SU-DHL-6 (cell line): ENCODE data around the gene IGFBP4.

Experiments
- EZH2phosphoT487 ChIP-seq: fragments of 200-600 bp; sonication (generic), shearing (Covaris generic); conservative IDR thresholded peaks from 2 replicates; pipeline ENCODE4 v1.6.1; 2018; ENCODE audit warnings: mild to moderate bottlenecking, antibody characterized with exemption, low read length, moderate library complexity, mixed read lengths
- TF ChIP-seq, protein P1 (sequence below): fragments of 200-600 bp; sonication (generic); IDR thresholded peaks from one replicate; pipeline ENCODE4 v1.5.1; 2017; ENCODE audit warnings: antibody characterized with exemption, mild to moderate bottlenecking, low read length, moderate library complexity; ENCODE audit not compliant: insufficient read depth, poor library complexity, severe bottlenecking

DNA sequence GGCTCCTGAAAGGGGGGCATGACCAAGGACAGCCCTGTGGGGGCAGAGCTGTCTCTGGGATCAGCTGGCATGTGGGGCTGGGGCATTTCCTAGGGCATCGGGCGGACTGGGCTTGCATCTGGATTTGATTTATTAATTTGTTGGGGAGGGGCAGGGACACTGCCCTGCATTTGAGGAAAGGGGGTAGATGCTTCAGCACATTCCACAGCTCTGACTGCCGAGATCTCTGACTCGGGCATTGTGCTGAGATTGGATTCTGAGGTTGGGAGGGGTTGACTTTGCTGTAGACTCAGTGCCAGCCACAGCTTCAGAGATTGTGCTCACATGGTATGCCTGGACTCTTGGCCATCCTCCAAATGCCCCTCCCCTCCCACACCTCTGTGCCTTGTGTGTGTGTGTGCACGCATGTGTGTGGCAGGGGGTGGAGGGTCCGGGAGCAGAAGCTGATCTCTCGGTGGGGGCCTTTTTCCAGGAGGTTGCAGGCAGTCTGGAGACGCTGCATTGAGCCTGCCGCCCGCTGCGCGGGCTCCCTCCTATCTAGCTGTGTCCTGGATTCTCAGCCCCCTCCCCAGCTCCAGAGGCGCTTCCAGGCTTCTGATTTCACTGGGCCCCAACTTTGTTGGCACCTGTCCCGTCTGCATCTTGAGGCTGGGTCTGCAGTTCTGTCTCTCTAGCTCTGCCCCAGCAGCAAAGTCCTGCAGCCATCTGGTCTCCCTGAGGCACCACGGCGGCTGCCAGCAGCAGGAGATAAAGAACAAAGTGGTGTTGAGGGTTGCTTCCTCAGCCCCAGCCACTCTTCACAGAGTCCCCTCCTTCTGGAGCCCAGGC, 14.9 kb downstream of the IGFBP4 start:
- TF ChIP-seq, protein P1, sequence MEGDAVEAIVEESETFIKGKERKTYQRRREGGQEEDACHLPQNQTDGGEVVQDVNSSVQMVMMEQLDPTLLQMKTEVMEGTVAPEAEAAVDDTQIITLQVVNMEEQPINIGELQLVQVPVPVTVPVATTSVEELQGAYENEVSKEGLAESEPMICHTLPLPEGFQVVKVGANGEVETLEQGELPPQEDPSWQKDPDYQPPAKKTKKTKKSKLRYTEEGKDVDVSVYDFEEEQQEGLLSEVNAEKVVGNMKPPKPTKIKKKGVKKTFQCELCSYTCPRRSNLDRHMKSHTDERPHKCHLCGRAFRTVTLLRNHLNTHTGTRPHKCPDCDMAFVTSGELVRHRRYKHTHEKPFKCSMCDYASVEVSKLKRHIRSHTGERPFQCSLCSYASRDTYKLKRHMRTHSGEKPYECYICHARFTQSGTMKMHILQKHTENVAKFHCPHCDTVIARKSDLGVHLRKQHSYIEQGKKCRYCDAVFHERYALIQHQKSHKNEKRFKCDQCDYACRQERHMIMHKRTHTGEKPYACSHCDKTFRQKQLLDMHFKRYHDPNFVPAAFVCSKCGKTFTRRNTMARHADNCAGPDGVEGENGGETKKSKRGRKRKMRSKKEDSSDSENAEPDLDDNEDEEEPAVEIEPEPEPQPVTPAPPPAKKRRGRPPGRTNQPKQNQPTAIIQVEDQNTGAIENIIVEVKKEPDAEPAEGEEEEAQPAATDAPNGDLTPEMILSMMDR, result no peak
- TF ChIP-seq EZH2phosphoT487, result no peak
